GM12875 (cell line): ENCODE results near the gene ABCB9.
"Not testable (repeated sequence)": the region's sequence is repeated elsewhere in the genome, so short reads cannot be mapped to it uniquely, and the experiment has no call there.

Source experiments
- H3K4me3 ChIP-seq: one replicate; pipeline ENCODE4 v1.5.1; 2011; ENCODE audit warnings: low read depth, low read length, control low read depth
- TF ChIP-seq, protein P1 (sequence below): IDR thresholded peaks from 2 replicates; pipeline ENCODE4 v1.5.1; 2011; ENCODE audit warnings: low read depth, mild to moderate bottlenecking, control low read depth, inconsistent platforms, low read length, moderate library complexity, borderline replicate concordance; ENCODE audit not compliant: insufficient read depth

The ABCB9 gene

GRCh38 chr12:122909442-122910288 lies 56.6 kb downstream of the ABCB9 start:
- H3K4me3 ChIP-seq, result no peak overlapping the region

GRCh38 chr12:122908915-122909314 lies 57.3 kb downstream of the ABCB9 start:
- no peak overlapping the region for H3K4me3 ChIP-seq
- TF ChIP-seq, protein P1, sequence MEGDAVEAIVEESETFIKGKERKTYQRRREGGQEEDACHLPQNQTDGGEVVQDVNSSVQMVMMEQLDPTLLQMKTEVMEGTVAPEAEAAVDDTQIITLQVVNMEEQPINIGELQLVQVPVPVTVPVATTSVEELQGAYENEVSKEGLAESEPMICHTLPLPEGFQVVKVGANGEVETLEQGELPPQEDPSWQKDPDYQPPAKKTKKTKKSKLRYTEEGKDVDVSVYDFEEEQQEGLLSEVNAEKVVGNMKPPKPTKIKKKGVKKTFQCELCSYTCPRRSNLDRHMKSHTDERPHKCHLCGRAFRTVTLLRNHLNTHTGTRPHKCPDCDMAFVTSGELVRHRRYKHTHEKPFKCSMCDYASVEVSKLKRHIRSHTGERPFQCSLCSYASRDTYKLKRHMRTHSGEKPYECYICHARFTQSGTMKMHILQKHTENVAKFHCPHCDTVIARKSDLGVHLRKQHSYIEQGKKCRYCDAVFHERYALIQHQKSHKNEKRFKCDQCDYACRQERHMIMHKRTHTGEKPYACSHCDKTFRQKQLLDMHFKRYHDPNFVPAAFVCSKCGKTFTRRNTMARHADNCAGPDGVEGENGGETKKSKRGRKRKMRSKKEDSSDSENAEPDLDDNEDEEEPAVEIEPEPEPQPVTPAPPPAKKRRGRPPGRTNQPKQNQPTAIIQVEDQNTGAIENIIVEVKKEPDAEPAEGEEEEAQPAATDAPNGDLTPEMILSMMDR, result no peak

More at GRCh38 chr12:122909442-122910288, 56.6 kb downstream of the ABCB9 start:
- TF ChIP-seq, protein P1, result no peak

GRCh38 chr12:122905258-122905657 lies 61.0 kb downstream of the ABCB9 start:
- not testable (repeated sequence) for H3K4me3 ChIP-seq

DNA sequence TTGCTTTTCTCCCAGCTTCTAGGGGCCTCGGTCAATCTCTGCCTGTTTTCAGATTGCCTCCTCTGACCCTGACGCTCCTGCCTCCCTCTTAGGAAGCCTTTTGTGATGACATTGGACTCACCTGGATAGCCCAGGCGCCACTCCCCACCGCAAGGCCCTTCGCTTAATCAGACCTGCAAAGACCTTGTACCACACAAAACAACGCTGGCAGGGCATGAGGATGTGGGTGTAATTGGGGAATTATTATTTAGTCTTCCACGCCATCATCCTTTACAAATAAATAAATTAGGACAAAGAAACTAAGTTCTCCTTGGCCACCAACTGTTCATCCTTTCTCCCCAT lies 62.6 kb downstream of the ABCB9 start:
- no peak overlapping the region for H3K4me3 ChIP-seq
- TF ChIP-seq, protein P1, result no peak

DNA sequence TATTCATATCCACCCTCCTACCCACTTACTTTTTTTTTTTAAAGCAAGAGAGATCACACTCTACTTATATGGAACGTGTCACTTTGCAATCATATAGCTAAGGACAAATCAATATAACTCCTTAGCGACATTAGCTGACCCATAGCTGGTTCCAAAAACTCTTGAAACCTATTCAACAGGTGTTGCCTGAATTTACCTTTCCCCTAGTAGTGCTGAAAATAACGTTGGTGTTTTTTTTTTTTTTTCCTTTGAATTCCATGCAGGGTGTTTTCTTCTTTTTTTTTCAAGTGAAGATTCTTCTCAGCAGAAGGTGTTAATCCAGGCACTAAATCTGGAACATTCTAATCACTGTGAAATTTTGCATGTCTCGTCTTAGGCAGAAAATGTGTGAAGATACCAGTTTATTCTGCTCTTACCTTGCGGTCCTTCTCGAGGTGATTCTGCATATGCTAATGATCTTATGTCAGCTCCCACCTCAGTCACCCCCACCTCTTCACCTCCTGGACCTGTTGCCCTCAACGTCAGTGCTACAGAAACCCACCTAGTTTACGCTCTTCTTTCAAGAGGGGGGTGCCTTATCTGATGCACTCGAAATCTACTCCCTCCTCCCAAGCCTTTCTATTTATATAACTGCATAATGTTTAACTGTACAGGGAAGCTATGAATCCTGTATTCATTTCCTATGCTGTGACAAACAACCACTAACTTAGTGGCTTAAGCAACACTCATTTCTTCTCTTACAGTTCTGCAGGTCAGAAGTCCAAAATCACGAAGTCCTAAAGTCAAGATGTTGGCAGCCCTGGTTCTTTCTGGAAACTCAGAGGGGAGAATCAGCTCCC lies 63.2 kb downstream of the ABCB9 start:
- TF ChIP-seq, protein P1, result no peak
- no peak overlapping the region for H3K4me3 ChIP-seq

DNA sequence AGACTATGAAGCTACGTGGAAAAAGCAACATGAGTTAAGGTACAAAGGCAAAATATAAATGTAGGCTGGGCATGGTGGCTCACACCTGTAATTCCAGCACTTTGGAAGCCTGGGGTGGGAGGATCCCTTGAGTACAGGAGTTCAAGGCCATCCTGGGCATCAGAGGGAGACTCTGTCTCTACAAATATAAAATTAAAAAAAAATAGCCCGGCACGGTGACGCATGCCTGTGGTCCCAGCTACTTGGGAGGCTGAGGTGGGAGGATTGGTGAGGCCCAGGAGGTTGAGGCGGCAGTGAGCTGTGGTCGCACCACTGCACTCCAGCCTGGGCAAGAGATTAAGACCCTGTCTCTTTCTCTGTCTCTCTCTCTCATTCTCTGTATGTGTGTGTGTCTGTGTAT lies 66.4 kb downstream of the ABCB9 start:
- H3K4me3 ChIP-seq, result no peak overlapping the region
- TF ChIP-seq, protein P1, result no peak

GRCh38 chr12:122896662-122897061 lies 69.6 kb downstream of the ABCB9 start:
- H3K4me3 ChIP-seq, result no peak overlapping the region
- TF ChIP-seq, protein P1, result no peak
